ENCODE measurements around the gene PSAPL1.

DNA sequence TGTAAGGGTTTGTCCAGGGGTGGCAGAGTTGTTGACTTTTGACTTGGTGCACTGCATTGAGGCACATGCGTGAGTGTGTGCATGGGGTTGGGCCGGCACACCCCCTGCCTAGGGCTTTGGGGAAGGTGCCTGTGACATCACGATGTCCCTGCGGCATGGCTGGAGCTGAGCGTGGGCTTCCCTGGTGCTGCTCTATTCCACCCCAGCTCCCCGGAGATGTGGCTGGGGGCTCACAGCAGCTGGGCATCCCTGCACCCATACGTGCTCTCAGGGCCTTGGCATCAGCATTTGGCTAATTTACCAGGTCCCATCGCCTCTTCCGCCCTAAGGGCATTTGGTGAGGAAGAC is 5.7 kb downstream of the PSAPL1 start:
- TF ChIP-seq, protein P1, sequence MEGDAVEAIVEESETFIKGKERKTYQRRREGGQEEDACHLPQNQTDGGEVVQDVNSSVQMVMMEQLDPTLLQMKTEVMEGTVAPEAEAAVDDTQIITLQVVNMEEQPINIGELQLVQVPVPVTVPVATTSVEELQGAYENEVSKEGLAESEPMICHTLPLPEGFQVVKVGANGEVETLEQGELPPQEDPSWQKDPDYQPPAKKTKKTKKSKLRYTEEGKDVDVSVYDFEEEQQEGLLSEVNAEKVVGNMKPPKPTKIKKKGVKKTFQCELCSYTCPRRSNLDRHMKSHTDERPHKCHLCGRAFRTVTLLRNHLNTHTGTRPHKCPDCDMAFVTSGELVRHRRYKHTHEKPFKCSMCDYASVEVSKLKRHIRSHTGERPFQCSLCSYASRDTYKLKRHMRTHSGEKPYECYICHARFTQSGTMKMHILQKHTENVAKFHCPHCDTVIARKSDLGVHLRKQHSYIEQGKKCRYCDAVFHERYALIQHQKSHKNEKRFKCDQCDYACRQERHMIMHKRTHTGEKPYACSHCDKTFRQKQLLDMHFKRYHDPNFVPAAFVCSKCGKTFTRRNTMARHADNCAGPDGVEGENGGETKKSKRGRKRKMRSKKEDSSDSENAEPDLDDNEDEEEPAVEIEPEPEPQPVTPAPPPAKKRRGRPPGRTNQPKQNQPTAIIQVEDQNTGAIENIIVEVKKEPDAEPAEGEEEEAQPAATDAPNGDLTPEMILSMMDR (IDR thresholded peaks at IDR 0.05), result no peak
- no peak for TF ChIP-seq POLR2A (IDR thresholded peaks at IDR 0.05)
